ENCODE results near the gene DGKB. TPM values are rescaled to one million over a fixed set of nuclear protein-coding genes. Genes with fewer than 3 reads are reported as not detected.
"Not testable (repeated sequence)": the region's sequence is repeated elsewhere in the genome, so short reads cannot be mapped to it uniquely, and the experiment has no call there.

Gene DGKB
- total RNA-seq, 1 experiment from 2014 or later, result 0.02 TPM

DNA sequence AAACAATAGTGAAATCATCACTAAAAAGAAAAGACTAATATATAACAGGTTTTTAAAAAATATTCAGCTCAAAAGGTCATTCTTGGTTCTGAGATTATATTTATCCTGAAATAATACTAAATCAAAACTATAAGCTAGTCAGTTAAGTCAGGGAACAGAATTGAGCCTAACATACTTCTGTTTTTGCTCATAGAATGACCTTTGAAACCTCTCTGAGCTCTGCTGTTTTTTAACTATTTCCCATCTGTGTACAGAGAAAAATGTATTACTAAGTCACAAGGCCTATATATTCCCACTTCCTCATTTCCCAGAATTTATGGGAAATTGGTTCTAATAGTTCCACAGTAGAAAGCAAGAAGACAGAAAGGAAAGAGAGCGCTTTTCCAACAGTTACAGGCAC lies 566.3 kb downstream of the DGKB start:
- no peak for DNase-seq (ENCODE audit: extremely low read depth, low read depth)

DNA sequence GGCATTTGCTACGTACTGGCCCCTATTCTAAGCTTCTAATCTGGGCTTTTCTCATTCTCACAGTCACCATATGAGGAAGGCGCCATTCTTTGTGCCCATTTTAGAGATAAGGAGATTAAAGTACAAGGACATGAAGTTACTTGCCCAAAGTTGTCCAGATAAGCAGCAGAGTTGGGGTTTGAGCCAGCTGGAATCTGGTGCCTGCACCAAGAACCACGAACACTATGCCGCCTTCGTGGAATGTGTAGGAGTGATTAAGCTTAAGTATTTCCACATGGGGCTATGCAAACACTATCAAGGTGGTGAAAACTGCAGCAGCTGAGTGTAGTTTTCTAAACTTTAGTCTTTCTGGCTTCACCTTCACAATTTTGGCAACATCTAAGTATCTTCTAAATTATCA lies 570.4 kb downstream of the DGKB start:
- DNase-seq (ENCODE audit: extremely low read depth, low read depth), result no peak

DNA sequence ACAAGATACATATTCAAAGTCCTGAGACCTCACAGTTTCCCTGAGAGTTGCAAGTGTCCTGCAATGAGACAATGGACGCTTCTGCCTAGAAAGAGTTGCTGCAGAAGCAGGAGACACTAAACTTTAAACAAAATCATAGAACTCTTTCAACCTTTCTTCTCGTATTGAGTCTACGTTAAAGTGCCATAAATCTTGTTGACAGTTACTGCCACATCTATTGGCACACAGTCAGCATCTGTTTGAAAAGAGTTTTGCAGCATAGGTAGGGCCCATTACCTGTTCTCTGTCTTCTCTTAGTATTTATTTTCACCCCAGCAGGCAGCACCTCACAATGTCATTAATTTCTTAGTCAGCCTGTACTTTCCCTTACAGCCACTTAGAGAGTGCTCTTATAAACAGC lies 577.8 kb downstream of the DGKB start:
- DNase-seq (ENCODE audit: extremely low read depth, low read depth), result no peak

GRCh38 chr7:14322724-14323123 lies 579.8 kb downstream of the DGKB start:
- DNase-seq (ENCODE audit: extremely low read depth, low read depth), result no peak

DNA sequence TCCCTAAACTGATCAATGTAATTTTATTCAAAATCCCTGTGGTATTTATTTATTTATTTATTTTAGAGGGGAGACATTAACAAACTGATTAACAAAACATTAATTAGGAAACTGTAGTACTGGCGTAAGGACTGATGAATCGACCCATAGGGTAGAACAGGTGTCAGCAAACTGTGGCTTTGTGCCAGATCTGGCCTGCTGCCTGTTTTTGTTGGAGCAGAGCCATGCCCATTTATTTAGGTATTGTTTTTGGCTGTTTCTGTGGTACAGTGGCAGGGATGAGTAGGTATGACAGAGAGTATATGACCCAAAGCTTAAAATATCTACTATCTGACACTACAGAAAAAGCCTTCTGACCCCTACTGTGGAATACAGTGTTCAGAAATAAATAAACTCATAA lies 580.6 kb downstream of the DGKB start:
- no peak for DNase-seq (ENCODE audit: extremely low read depth, low read depth)

GRCh38 chr7:14309432-14309831 lies 593.1 kb downstream of the DGKB start:
- DNase-seq (ENCODE audit: extremely low read depth, low read depth), result no peak

DNA sequence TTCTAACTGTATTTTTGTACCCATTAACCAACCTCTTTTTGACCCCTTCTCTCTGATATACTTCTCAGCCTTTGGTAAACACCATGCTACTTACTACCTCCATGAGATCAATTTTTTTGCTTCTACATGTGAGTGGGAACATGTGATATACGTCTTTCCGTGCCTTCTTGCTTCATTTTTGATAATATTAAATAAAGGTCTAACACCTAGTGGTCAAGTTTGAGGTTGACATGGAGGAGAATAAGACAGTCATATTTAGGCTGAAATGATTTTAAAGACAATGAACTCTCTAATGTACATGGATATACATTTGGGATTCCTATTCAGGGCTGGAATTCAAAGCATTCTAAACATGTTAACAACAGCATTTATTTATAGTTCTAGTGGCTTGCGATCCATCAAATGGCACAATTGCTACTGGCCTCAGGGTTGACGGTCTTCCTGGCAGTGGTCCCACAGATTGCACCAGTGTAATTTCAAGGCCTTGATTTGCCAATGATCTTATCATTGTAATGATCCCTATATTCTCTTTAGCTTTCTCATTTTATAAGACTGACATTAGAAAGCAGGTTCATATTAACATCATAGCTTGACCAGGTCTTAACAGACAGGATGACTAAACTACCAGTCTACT lies 597.2 kb downstream of the DGKB start:
- no peak for DNase-seq (ENCODE audit: extremely low read depth, low read depth)

GRCh38 chr7:14303536-14303935 lies 599.0 kb downstream of the DGKB start:
- DNase-seq (ENCODE audit: extremely low read depth, low read depth), result no peak

GRCh38 chr7:14294637-14295036 lies 607.9 kb downstream of the DGKB start:
- DNase-seq (ENCODE audit: extremely low read depth, low read depth), result no peak

DNA sequence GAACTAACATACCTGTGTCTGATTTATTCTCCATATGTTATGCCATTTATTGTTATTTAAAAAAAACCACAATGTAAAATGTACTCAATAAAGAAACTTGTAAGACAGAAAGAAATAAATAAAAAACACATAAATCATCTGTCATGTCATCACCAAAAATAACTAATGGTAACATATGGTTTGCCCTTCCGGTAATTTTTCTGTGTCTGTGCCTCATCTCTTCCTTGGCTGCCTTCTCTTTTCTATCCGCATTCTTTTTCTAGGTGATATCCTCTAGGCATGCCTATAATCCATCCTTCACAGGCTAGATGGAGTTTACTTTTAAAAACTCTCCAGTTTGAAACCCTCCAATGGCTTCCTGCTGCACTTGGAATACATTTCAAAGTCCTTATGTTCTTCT lies 609.1 kb downstream of the DGKB start:
- DNase-seq (ENCODE audit: extremely low read depth, low read depth), result no peak

- DNase-seq (ENCODE audit: extremely low read depth, low read depth), result no peak
Measured at GRCh38 chr7:14292737-14293136, 609.8 kb downstream of the DGKB start.

DNA sequence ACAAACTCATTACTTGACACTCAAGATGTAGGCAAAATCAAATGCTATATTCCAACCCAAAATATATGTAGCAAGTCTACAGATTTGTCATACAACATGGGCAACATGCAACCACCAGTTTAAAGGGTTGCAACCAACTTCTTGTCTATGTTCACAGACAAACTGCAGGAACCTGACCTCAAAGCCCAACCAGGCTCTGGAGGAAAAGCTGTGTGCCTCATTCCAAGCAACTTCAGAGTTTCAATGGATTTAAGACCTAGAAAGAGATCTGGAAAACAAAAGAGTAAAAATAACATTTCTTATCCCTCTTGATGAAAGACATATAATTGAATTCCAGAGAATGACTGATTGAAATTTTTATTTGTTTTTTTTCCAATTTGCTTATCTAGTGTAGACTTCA lies 612.6 kb downstream of the DGKB start:
- no peak for DNase-seq (ENCODE audit: extremely low read depth, low read depth)

GRCh38 chr7:14288701-14289100 lies 613.9 kb downstream of the DGKB start:
- no peak for DNase-seq (ENCODE audit: extremely low read depth, low read depth)

GRCh38 chr7:14287398-14287797 lies 615.2 kb downstream of the DGKB start:
- DNase-seq (ENCODE audit: extremely low read depth, low read depth), result no peak

DNA sequence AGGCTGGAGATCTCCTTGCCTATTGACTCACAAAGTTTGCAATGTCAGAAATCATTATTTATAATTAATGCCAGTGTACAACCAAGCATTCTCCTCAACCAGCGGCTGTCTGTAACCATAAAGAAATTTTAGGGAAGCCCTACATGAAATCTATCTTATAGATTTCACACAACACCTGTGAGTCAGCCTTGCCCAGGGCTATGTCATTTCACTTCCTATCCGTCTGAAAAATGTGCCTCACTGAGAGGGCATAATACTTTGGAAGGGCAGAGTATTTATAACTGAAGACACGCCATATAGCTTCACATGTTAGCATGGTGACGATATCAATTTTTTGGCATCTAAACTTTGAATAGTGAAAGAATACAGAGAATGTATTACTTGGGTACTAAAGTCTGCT lies 616.5 kb downstream of the DGKB start:
- no peak for DNase-seq (ENCODE audit: extremely low read depth, low read depth)

DNA sequence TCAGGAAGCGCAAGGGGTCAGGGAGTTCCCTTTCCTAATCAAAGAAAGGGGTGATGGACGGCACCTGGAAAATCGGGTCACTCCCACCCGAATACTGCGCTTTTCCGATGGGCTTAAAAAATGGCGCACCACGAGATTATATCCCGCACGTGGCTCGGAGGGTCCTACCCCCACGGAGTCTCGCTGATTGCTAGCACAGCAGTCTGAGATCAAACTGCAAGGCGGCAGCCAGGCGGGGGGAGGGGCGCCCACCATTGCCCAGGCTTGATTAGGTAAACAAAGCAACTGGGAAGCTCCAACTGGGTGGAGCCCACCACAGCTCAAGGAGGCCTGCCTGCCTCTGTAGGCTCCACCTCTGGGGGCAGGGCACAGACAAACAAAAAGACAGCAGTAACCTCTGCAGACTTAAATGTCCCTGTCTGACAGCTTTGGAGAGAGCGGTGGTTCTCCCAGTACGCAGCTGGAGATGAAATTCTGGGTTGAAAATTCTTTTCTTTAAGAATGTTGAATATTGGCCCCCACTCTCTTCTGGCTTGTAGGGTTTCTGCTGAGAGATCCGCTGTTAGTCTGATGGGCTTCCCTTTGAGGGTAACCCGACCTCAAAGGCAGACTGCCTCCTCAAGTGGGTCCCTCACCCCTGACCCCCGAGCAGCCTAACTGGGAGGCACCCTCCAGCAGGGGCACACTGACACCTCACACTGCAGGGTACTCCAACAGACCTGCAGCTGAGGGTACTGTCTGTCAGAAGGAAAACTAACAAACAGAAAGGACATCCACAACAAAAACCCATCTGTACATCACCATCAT lies 623.3 kb downstream of the DGKB start:
- DNase-seq (ENCODE audit: extremely low read depth, low read depth), result not testable (repeated sequence)

GRCh38 chr7:14275356-14275755 lies 627.2 kb downstream of the DGKB start:
- no peak for DNase-seq (ENCODE audit: extremely low read depth, low read depth)

DNA sequence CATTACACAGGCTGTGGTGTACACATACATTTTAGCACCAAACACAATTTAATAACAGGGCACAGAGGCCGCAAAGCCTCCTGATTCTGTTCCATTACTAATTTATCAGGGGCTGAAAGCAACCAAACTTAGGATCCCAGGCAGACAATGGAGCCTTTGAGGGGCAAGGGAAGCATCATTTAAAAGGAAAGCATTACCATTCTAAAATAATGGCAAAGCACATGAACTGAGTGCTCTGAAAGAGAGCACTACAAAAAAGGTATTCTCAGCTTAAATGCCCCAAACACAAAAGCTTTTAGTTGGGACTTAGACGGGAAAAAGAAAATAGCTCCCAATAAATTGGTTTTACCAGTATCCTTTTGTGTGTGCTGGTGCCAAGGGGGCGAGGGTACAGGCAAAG lies 631.1 kb downstream of the DGKB start:
- no peak for DNase-seq (ENCODE audit: extremely low read depth, low read depth)

- DNase-seq (ENCODE audit: extremely low read depth, low read depth), result no peak
Measured at GRCh38 chr7:14270099-14270498, 632.5 kb downstream of the DGKB start.

DNA sequence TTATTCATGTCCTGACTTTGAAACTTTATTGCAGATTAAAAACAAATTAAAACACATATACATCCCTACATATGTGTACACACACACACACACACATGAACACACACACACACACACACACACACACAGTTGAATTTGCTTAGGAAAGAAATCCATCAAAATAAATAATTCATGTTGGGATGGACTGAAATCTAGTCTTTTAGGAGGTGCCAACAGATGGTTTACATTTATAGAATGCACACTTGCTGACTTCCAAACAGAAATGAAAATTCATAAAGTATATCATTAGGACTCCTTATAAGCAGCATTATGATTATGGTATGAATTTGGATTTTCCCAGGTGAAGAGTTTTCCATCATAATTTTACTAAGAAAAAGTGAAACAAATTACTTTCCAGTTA lies 642.5 kb downstream of the DGKB start:
- no peak for DNase-seq (ENCODE audit: extremely low read depth, low read depth)

DNA sequence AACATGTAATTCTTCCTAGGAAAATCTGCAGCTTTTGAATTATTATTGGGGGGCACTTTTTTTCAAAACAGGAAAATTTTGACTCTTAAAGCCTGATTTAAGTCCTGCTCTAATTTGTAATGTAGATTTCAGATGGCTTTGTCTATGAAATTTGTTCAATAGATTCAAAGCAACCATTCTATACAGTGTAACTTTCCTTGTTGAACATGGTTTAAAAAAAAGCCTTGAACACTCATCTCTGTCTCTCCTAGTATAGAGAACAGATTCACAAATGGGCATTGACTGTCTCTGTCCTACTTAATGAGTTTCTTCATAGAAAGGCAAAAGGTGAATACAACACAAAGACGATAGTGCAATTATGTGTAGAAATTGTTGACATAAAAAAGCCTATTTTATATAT lies 643.7 kb downstream of the DGKB start:
- no peak for DNase-seq (ENCODE audit: extremely low read depth, low read depth)

DNA sequence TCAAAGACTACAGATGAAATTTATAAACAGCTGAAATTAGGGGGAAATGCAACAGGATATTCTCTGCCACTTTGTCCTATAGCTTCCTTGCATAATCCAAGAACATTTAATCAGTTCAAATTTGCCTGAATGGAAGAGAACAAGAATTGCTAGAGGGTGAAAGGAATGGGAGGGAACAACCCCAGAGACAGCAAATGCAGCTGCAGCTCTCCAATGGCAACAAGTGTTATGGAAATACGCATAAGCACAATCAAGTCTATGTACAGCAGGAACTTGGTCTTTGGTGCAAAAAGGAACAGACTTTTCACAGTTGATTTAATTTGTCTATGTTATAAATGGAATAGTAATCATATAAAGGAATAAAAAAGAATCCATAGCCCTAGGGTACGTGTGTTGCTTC lies 644.1 kb downstream of the DGKB start:
- DNase-seq (ENCODE audit: extremely low read depth, low read depth), result no peak

- no peak for DNase-seq (ENCODE audit: extremely low read depth, low read depth)
Measured at GRCh38 chr7:14252458-14252857, 650.1 kb downstream of the DGKB start.

Data from NCI-H460 (cell line).